ENCODE data around the gene TMEM214. TPM values are rescaled to one million over a fixed set of nuclear protein-coding genes. Genes with fewer than 3 reads are reported as not detected.

The TMEM214 gene
- total RNA-seq, 2 donors from 2014 or later: 21.0 to 41.0 TPM

GRCh38 chr2:27019459-27019858 is 13.3 kb upstream of the TMEM214 start:
- TF ChIP-seq, protein P1, sequence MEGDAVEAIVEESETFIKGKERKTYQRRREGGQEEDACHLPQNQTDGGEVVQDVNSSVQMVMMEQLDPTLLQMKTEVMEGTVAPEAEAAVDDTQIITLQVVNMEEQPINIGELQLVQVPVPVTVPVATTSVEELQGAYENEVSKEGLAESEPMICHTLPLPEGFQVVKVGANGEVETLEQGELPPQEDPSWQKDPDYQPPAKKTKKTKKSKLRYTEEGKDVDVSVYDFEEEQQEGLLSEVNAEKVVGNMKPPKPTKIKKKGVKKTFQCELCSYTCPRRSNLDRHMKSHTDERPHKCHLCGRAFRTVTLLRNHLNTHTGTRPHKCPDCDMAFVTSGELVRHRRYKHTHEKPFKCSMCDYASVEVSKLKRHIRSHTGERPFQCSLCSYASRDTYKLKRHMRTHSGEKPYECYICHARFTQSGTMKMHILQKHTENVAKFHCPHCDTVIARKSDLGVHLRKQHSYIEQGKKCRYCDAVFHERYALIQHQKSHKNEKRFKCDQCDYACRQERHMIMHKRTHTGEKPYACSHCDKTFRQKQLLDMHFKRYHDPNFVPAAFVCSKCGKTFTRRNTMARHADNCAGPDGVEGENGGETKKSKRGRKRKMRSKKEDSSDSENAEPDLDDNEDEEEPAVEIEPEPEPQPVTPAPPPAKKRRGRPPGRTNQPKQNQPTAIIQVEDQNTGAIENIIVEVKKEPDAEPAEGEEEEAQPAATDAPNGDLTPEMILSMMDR (IDR thresholded peaks at IDR 0.05): no peak
- Histone ChIP-seq H3K4me1 (peaks cover 0 to 50% of the 10 kb centered on the region in 2 donors), H3K9me3 (no peaks in the 10 kb centered on the region), H3K36me3 (peaks cover 18% of the 10 kb centered on the region), H3K27ac (peak overlapping the region in 1 of 2 donors; percentile 22), H3K4me3 (no peak overlapping the region), H3K27me3 (no peaks in the 10 kb centered on the region)
- no peak for DNase-seq (ENCODE audit: low spot score)

DNA sequence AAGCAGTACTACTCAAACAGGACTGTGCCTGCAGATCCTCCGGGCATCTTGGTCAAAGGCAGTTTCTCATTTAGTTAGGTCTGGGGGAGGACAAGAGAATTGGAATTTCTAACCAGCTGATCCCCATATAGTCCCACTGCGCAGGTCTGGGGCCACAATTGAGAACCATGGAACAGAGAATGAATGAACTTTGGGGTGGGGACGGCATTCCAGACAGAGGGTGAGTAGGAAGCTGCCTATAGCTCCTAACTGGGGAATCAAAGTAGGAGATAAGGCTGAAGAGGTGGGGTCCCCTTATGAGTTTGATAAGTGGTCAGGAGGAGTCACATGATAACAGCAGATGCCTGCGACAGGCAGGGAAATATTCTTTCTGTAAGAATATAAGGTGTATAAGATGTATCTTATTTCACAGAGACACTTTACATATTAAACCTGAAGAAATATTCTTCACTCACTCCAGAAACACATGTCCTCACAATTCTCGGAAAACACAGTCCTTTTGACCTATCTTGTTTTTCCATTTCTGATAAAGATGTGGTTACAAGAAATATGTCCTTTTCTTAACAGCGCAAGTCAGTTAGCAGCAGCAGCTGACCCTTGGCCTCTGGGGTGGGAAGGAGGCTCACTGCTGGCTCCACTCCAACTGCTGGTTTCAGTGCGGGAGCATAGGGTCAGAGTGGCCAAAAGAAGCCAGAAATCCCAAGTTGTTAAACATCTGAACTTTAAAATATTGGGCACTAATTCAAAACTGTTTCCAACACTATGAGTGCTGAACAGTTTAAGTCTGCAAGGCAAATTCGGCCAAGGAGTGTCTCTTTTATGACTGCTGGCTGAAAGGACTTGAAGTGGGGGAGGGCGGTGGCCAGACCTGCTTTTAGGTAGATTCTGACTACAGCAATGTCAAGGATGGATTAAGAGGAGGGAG is 12.6 kb upstream of the TMEM214 start:
- DNase-seq (ENCODE audit: low spot score): peak; percentile 62
- H3K9me3 ChIP-seq: no peaks in the 10 kb centered on the region
- no peak overlapping the region for H3K4me3 ChIP-seq
- H3K4me1 ChIP-seq: peaks cover 0 to 45% of the 10 kb centered on the region in 2 donors
- H3K27ac ChIP-seq: peak overlapping the region in 1 of 2 donors; percentile 22
- peaks cover 24% of the 10 kb centered on the region for H3K36me3 ChIP-seq
- TF ChIP-seq, protein P1 (IDR thresholded peaks at IDR 0.05): no peak
- H3K27me3 ChIP-seq: no peaks in the 10 kb centered on the region

DNA sequence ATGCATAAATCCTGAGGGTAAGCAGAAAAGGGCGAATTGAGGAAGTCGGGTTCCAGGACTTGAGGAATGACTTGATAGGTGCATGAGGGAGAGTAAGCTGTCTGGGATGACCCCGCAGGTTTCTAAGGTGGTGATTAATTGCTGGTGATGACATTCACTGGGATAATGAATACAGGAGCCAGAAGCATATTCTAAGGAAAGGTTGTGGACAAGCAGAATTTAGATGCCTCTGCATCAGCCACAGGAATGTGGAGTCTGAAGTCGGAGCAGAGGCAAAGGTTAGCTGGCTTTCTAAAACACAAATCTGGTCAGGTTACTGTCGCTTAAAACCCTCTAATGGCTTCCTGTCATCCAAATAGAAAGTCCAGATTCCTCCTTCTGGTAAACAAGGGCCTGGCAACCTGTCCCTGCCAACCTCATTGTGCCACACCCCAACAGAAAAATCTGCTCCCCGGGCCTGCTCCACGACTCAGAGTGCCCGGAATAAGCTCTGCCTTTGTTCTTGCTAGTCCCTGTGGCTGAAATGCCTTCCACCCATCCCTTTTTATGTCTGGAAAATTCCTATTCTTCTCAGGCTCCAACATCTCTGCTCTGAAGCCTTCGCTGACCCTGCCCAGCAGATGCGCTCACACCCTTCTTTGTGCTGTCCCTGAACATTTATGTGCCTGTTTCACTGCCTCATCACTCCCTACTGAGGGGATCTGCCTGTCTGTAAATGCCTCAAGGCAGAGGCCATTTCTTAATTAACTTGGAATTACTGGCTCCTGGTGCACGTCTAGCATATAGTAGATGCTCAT is 11.3 kb upstream of the TMEM214 start:
- no peak for DNase-seq (ENCODE audit: low spot score)
- H3K27ac ChIP-seq: no peak overlapping the region
- H3K4me3 ChIP-seq: no peak overlapping the region
- peaks cover 32% of the 10 kb centered on the region for H3K36me3 ChIP-seq
- TF ChIP-seq, protein P1 (IDR thresholded peaks at IDR 0.05): no peak
- H3K9me3 ChIP-seq: no peaks in the 10 kb centered on the region
- peaks cover 0 to 35% of the 10 kb centered on the region in 2 donors for H3K4me1 ChIP-seq
- H3K27me3 ChIP-seq: no peaks in the 10 kb centered on the region

GRCh38 chr2:27023740-27024139 is 9.0 kb upstream of the TMEM214 start:
- no peak overlapping the region for H3K4me3 ChIP-seq
- peaks cover 41% of the 10 kb centered on the region for H3K36me3 ChIP-seq
- H3K27me3 ChIP-seq: no peaks in the 10 kb centered on the region
- H3K4me1 ChIP-seq: peaks cover 0 to 18% of the 10 kb centered on the region in 2 donors
- no peaks in the 10 kb centered on the region for H3K9me3 ChIP-seq
- TF ChIP-seq, protein P1 (IDR thresholded peaks at IDR 0.05): no peak
- no peak for DNase-seq (ENCODE audit: low spot score)
- H3K27ac ChIP-seq: no peak overlapping the region

DNA sequence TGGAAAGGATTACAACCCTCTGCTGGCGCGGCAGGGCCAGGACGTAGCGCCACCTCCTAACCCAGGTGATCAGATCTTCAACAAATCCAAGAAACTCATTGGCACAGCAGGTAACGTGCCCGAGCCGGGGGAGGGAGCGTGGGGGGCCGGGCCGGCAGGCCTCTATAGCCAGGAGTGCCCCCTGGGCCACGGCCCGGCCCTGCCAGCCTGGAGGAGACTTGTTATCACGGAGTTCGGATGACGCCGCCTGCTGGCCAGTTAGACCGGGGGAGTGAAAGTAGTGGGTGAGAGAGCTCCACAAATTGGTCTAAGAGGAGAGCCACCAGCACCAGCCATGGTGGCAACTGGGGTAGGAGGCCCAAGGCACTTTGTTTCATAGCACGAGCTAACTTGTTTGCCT is 8.6 kb upstream of the TMEM214 start:
- DNase-seq (ENCODE audit: low spot score): no peak
- Histone ChIP-seq H3K27me3 (no peaks in the 10 kb centered on the region), H3K4me3 (no peak overlapping the region), H3K4me1 (peaks cover 0 to 18% of the 10 kb centered on the region in 2 donors), H3K9me3 (no peaks in the 10 kb centered on the region), H3K27ac (no peak overlapping the region), H3K36me3 (peaks cover 41% of the 10 kb centered on the region)
- TF ChIP-seq, protein P1 (IDR thresholded peaks at IDR 0.05): no peak
